Panc1 (cell line): Measurements from ENCODE around the gene RASSF5. TPM values are rescaled to one million over a fixed set of nuclear protein-coding genes. Genes with fewer than 3 reads are reported as not detected.

Source experiments
- ATAC-seq: fragments of 200-7000 bp; cut with Tn5 transposase; 2 replicates; pipeline ENCODE4 v1.9.1; 2020; ENCODE audit warnings: mild to moderate bottlenecking, moderate library complexity
- BruUV-seq: library from RNA; stranded (reverse); fragments of 400-500 nt; replicated peaks from 2 replicates; lab custom pipeline; 2021; lab: Mats Ljungman, UMichigan
- CTCF ChIA-PET: fragments of 300-600 bp; sonication (Branson Sonifier 250); formaldehyde crosslinking; loops from one replicate; lab custom pipeline; 2022; ENCODE audit warnings: antibody characterized with exemption; lab: Charles Lee
- POLR2A ChIA-PET: fragments of 300-600 bp; sonication (Branson Sonifier 250); formaldehyde crosslinking; loops from one replicate; lab custom pipeline; 2022; ENCODE audit warnings: antibody characterized with exemption; lab: Charles Lee
- DNase-seq: peaks from one replicate; pipeline ENCODE4 v3.0.0-alpha.2; 2010; ENCODE audit warnings: low read depth, low spot score
- H3K27ac ChIP-seq: 2 replicates; pipeline ENCODE4 v1.5.1; 2011; ENCODE audit warnings: mild to moderate bottlenecking, low read length, inconsistent platforms
- H3K27me3 ChIP-seq: fragments of 200-500 bp; sonication (Bioruptor generic); 2 replicates; pipeline ENCODE4 v1.6.0; 2014; ENCODE audit warnings: low read length, inconsistent platforms; ENCODE audit not compliant: control insufficient read depth, insufficient read depth
- H3K36me3 ChIP-seq: fragments of 200-500 bp; sonication (Bioruptor generic); 2 replicates; pipeline ENCODE4 v1.5.1; 2014; ENCODE audit warnings: inconsistent platforms, mild to moderate bottlenecking, low read length, moderate library complexity; ENCODE audit not compliant: control insufficient read depth, insufficient read depth
- H3K4me1 ChIP-seq: 2 replicates; pipeline ENCODE4 v1.5.1; 2011; ENCODE audit warnings: inconsistent platforms, mild to moderate bottlenecking, low read length, moderate library complexity; ENCODE audit not compliant: control insufficient read depth, insufficient read depth
- H3K4me3 ChIP-seq, 2 experiments: 2 replicates each; pipeline ENCODE4 v1.5.1; 2011 to 2012; ENCODE audit warnings: low read depth in 2 of 2, low read length in 2 of 2, mild to moderate bottlenecking in 2 of 2, inconsistent platforms in 1 of 2, moderate library complexity in 1 of 2
- H3K9me3 ChIP-seq: fragments of 200-500 bp; sonication (Bioruptor generic); 2 replicates; pipeline ENCODE4 v1.5.1; 2014; ENCODE audit warnings: low read depth, mild to moderate bottlenecking, inconsistent platforms, low read length, moderate library complexity; ENCODE audit not compliant: control insufficient read depth, insufficient read depth
- POLR2AphosphoS5 ChIP-seq: IDR thresholded peaks from 2 replicates; pipeline ENCODE4 v1.6.1; 2012; ENCODE audit warnings: mild to moderate bottlenecking, low read depth, low read length, moderate library complexity
- REST ChIP-seq, 2 experiments: IDR thresholded peaks; 2 replicates each; pipeline ENCODE4 v1.6.1; 2011 to 2012; ENCODE audit warnings: low read depth in 2 of 2, control low read depth in 1 of 2, low read length in 1 of 2, mild to moderate bottlenecking in 1 of 2, moderate library complexity in 1 of 2; ENCODE audit not compliant: insufficient read depth in 1 of 2
- SIN3A ChIP-seq: IDR thresholded peaks from 2 replicates; pipeline ENCODE4 v1.6.1; 2012; ENCODE audit warnings: low read depth, mild to moderate bottlenecking, low read length, moderate library complexity, borderline replicate concordance; ENCODE audit not compliant: insufficient read depth
- TCF7L2 ChIP-seq: IDR thresholded peaks from 2 replicates; pipeline ENCODE4 v1.6.1; 2011; ENCODE audit warnings: mild to moderate bottlenecking, low read depth, low read length, inconsistent platforms
- in situ Hi-C: cut with HindIII; loops from 2 replicates; pipeline ENCODE4 v1.10.0; 2016; ENCODE audit warnings: low sequenced_read_pairs, low pct_unique_long_range_greater_than_20kb
- intact Hi-C: fragments of 100-400 bp; cut with micrococcal nuclease; formaldehyde crosslinking; loops from one replicate; pipeline ENCODE4 v1.10.0; 2022; ENCODE audit not compliant: unreplicated experiment
- total RNA-seq: library from RNA; stranded (reverse); gene quantifications from one replicate; pipeline ENCODE4 v1.2.1, GENCODE V29; 2021; ENCODE audit not compliant: unreplicated experiment
- TF ChIP-seq, protein P1 (sequence below): fragments of 450-650 bp; IDR thresholded peaks from 2 replicates; pipeline ENCODE4 v1.5.1; 2017; ENCODE audit warnings: mild to moderate bottlenecking

The RASSF5 gene
- total RNA-seq, 1 experiment from 2014 or later: 1.6 TPM

GRCh38 chr1:206505702-206506355, 1.5 kb upstream of the RASSF5 start:
- BruUV-seq: no TSS peak
- Histone ChIP-seq H3K9me3 (no peaks in the 10 kb centered on the region), H3K27ac (no peak overlapping the region), H3K27me3 (peaks cover 35% of the 10 kb centered on the region), H3K4me3 (no peak overlapping the region), H3K4me1 (no peaks in the 10 kb centered on the region), H3K36me3 (no peaks in the 10 kb centered on the region)
- in situ Hi-C loops (no loop called here), intact Hi-C loops (no loop called here)
- ATAC-seq: no peak
- DNase-seq: no peak
- POLR2A ChIA-PET: no interaction called here
- TF ChIP-seq SIN3A: no peak
- TF ChIP-seq TCF7L2: no peak
- TF ChIP-seq, protein P1, sequence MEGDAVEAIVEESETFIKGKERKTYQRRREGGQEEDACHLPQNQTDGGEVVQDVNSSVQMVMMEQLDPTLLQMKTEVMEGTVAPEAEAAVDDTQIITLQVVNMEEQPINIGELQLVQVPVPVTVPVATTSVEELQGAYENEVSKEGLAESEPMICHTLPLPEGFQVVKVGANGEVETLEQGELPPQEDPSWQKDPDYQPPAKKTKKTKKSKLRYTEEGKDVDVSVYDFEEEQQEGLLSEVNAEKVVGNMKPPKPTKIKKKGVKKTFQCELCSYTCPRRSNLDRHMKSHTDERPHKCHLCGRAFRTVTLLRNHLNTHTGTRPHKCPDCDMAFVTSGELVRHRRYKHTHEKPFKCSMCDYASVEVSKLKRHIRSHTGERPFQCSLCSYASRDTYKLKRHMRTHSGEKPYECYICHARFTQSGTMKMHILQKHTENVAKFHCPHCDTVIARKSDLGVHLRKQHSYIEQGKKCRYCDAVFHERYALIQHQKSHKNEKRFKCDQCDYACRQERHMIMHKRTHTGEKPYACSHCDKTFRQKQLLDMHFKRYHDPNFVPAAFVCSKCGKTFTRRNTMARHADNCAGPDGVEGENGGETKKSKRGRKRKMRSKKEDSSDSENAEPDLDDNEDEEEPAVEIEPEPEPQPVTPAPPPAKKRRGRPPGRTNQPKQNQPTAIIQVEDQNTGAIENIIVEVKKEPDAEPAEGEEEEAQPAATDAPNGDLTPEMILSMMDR: peak; percentile 64; the same call in 1 of the 2 replicates
- CTCF ChIA-PET: no interaction called here

DNA sequence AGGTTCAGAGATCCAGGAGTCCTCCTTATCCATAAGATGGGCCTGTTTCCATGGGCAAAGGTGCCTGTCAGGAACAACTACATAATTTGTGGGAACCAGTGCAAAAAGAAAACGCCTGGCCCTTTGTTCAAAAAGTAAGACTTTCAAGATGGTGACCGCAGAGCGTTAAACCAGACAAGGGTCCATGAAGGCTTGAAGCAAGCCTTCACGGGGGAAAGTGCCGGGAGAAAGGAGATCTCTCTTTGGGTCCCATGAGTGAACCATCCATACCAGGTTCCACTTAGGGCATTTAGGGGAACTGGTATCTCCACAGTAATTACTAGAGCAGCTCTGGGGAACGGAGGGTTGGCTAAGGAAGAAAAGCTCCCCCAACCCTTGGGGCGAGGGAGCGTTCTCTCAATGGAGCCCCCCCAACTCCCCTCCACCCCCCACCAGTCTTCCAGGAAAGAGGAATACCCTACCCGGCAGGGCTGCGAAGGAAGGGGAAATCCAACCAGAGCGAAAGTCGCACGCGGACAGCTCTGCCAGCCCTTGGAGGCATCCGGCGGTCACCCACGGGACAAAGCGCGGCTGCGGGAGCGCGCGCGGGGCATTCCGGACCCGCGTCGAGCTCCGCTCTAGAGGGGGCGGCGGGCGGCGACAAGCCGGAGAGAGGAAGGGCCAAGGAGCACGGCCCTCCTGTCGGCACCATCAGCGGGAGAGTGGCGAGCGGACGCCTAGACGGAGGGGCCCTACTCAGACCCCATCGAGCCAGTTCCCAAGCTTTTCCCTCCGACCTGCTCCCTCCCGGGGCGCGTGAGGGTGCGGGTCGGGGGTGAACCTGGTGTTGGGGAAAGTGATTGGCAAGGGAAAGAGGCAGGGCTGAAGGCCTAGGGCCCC, 687 bp upstream of the RASSF5 start:
- in situ Hi-C loops: no loop called here
- DNase-seq (no peak), ATAC-seq (peak; percentile 20)
- peak overlapping the region; percentile 33 to 42 for H3K4me3 ChIP-seq
- no TSS peak for BruUV-seq
- H3K9me3 ChIP-seq: no peaks in the 10 kb centered on the region
- H3K4me1 ChIP-seq: no peaks in the 10 kb centered on the region
- no peak for TF ChIP-seq REST (IDR thresholded peaks at IDR 0.05; ENCODE audit: insufficient read depth in 1 of 2, low read depth in 2 of 2, low read length in 1 of 2)
- TF ChIP-seq TCF7L2: no peak
- TF ChIP-seq POLR2AphosphoS5: no peak
- TF ChIP-seq, protein P1: no peak
- no peak for TF ChIP-seq SIN3A
- intact Hi-C loops: no loop called here
- CTCF ChIA-PET: no interaction called here
- POLR2A ChIA-PET: no interaction called here
- peaks cover 35% of the 10 kb centered on the region for H3K27me3 ChIP-seq
- no peak overlapping the region for H3K27ac ChIP-seq
- no peaks in the 10 kb centered on the region for H3K36me3 ChIP-seq
